ENCODE measurements around the gene APOOL. TPM values are rescaled to one million over a fixed set of nuclear protein-coding genes. Genes with fewer than 3 reads are reported as not detected.
"Not testable (repeated sequence)": the region's sequence is repeated elsewhere in the genome, so short reads cannot be mapped to it uniquely, and the experiment has no call there.

The APOOL gene
- polyA plus RNA-seq, 3 donors, result 2.0 to 4.7 (median 2.8) TPM

DNA sequence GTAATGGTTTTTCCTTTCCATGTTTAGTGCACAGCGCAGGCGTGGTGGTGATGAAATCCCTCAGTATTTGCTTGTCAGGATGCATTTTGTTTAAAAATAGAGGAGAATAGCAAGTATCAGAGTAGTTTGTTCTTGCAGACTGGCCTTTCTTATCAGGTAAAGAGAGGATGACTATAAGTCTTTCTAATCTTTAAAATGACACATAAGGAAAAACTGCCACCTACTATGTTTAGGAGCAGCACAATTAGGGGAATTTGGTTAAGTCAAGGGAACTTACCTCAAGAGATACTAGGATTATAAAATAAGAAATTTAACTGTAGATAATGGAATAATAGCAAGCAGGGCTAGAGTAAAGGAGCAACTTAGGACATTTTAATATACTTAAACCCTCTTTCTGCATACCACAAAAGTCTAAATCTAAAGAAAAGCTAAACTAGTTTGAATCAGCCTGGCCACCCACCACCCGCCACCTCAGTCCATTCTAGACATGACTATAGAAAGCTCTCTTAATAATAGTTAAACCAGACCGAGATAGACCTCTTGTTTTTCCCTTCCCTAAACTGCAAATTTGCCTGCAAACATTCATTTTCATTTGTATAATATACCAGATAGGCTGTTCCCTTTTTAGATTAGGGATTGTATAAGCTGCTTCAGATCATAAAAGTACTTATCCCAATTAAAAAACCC is 62.0 kb downstream of the APOOL start:
- Mint-ChIP-seq H3K27me3 (ENCODE audit: low read depth in 3 of 3) (peaks cover 0 to 7% (median 0%) of the 10 kb centered on the region in 3 donors), H3K36me3 (peaks cover 8 to 9% of the 10 kb centered on the region in 2 donors), H3K4me1 (no peaks in the 10 kb centered on the region), H3K4me3 (no peak overlapping the region), H3K27ac (no peak overlapping the region), H3K9me3 (peaks cover 0 to 12% (median 4%) of the 10 kb centered on the region in 7 donors)
- no peaks in the 10 kb centered on the region for H3K9me3 ChIP-seq (replicated peaks in 1 of 2; ENCODE audit: control insufficient read depth in 1 of 2, insufficient read depth in 1 of 2, low read length in 2 of 2)
- intact Hi-C loops (cut with micrococcal nuclease), result no loop called here
- no peak overlapping the region for H3K4me2 ChIP-seq (replicated peaks; ENCODE audit: extremely low read depth, low read length, poor library complexity, severe bottlenecking)
- no peak overlapping the region for H3K27ac ChIP-seq (ENCODE audit: low read depth in 1 of 2, low read length in 2 of 2)
- no peak for DNase-seq
- no peaks in the 10 kb centered on the region for H4K20me1 ChIP-seq (ENCODE audit: insufficient read depth, low read length)
- H3K27me3 ChIP-seq (ENCODE audit: control insufficient read depth in 2 of 2, insufficient read depth in 2 of 2, low read length in 2 of 2), result no peaks in the 10 kb centered on the region
- no peak overlapping the region for H3K9ac ChIP-seq (ENCODE audit: insufficient read depth, low read length, poor library complexity, severe bottlenecking)
- TF ChIP-seq, protein P1, sequence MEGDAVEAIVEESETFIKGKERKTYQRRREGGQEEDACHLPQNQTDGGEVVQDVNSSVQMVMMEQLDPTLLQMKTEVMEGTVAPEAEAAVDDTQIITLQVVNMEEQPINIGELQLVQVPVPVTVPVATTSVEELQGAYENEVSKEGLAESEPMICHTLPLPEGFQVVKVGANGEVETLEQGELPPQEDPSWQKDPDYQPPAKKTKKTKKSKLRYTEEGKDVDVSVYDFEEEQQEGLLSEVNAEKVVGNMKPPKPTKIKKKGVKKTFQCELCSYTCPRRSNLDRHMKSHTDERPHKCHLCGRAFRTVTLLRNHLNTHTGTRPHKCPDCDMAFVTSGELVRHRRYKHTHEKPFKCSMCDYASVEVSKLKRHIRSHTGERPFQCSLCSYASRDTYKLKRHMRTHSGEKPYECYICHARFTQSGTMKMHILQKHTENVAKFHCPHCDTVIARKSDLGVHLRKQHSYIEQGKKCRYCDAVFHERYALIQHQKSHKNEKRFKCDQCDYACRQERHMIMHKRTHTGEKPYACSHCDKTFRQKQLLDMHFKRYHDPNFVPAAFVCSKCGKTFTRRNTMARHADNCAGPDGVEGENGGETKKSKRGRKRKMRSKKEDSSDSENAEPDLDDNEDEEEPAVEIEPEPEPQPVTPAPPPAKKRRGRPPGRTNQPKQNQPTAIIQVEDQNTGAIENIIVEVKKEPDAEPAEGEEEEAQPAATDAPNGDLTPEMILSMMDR (IDR thresholded peaks at IDR 0.05), result no peak
- H3K4me1 ChIP-seq (ENCODE audit: control insufficient read depth in 1 of 2, insufficient read depth in 2 of 2, low read length in 2 of 2), result no peaks in the 10 kb centered on the region
- no peak overlapping the region for H2AFZ ChIP-seq (ENCODE audit: insufficient read depth, low read depth, low read length, poor library complexity, severe bottlenecking)
- no peaks in the 10 kb centered on the region for H3K79me2 ChIP-seq (ENCODE audit: insufficient read depth, low read length)
- no peak overlapping the region for H3K4me3 ChIP-seq (replicated peaks in 1 of 3; ENCODE audit: low read depth in 2 of 3, low read length in 3 of 3)
- WGBS (ENCODE audit: insufficient coverage), result no CpG with 5 or more reads among the region's 4 CpGs
- peaks cover 2 to 12% of the 10 kb centered on the region in 2 donors for H3K36me3 ChIP-seq (replicated peaks in 1 of 2; ENCODE audit: control insufficient read depth in 1 of 2, insufficient read depth in 2 of 2, low read length in 2 of 2)

- H3K27ac Mint-ChIP-seq; H4K20me1 ChIP-seq (ENCODE audit: insufficient read depth, low read length); H3K4me2 ChIP-seq (replicated peaks; ENCODE audit: extremely low read depth, low read length, poor library complexity, severe bottlenecking); H3K79me2 ChIP-seq (ENCODE audit: insufficient read depth, low read length); H3K4me3 Mint-ChIP-seq; H3K9me3 ChIP-seq (replicated peaks in 1 of 2; ENCODE audit: control insufficient read depth in 1 of 2, insufficient read depth in 1 of 2, low read length in 2 of 2); H3K4me3 ChIP-seq (replicated peaks in 1 of 3; ENCODE audit: low read depth in 2 of 3, low read length in 3 of 3); intact Hi-C loops (cut with micrococcal nuclease); H3K27me3 ChIP-seq (ENCODE audit: control insufficient read depth in 2 of 2, insufficient read depth in 2 of 2, low read length in 2 of 2); H3K4me1 Mint-ChIP-seq; H3K27me3 Mint-ChIP-seq (ENCODE audit: low read depth in 3 of 3); DNase-seq; H2AFZ ChIP-seq (ENCODE audit: insufficient read depth, low read depth, low read length, poor library complexity, severe bottlenecking); H3K9ac ChIP-seq (ENCODE audit: insufficient read depth, low read length, poor library complexity, severe bottlenecking); H3K4me1 ChIP-seq (ENCODE audit: control insufficient read depth in 1 of 2, insufficient read depth in 2 of 2, low read length in 2 of 2); H3K9me3 Mint-ChIP-seq; H3K27ac ChIP-seq (ENCODE audit: low read depth in 1 of 2, low read length in 2 of 2): not testable (repeated sequence)
- H3K36me3 ChIP-seq (replicated peaks in 1 of 2; ENCODE audit: control insufficient read depth in 1 of 2, insufficient read depth in 2 of 2, low read length in 2 of 2), result peaks cover 0 to 12% of the 10 kb centered on the region in 2 donors
- peaks cover 13 to 31% of the 10 kb centered on the region in 2 donors for H3K36me3 Mint-ChIP-seq
- no CpG with 5 or more reads among the region's 1 CpG for WGBS (ENCODE audit: insufficient coverage)
These were observed 73.6 kb downstream of the APOOL start for GRCh38 chrX:85077247-85077646.

Data from CD14-positive monocyte (primary cell).